Measurements from ENCODE around the gene DESI2.
A peak's percentile ranks its signal among the peaks of the same experiment; 100 is the strongest.

Gene DESI2

GRCh38 chr1:244652623-244653438 is at the start of gene DESI2:
Gene DESI2 (plus strand): TSS chr1:244653126. CDS start chr1:244653314, 188 bp downstream.
- DNase-seq, result peak; percentile 99

DNA sequence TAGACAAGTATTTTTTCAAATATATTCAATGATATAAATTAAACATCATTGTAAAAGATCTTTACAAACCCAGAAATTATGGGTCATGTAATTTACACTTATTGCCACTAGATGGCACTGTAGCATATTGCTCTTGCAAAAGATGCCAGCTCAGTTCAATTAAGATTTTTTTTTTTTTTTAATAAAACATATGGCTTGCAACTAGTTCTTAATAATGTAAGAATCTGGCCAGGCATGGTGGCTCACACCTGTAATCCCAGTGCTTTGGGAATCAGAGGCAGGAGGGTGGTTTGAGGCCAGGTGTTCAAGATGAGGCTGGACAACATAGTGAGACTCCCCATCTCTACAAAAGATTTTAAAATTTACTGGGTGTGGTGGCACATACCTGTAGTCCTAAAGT is 49.4 kb upstream of the DESI2 start:
- peak; percentile 26 for DNase-seq

GRCh38 chr1:244605835-244606370 is 47.0 kb upstream of the DESI2 start:
- no peak for DNase-seq

- no peak for DNase-seq
These were observed 38.7 kb upstream of the DESI2 start for GRCh38 chr1:244614113-244614836.

DNA sequence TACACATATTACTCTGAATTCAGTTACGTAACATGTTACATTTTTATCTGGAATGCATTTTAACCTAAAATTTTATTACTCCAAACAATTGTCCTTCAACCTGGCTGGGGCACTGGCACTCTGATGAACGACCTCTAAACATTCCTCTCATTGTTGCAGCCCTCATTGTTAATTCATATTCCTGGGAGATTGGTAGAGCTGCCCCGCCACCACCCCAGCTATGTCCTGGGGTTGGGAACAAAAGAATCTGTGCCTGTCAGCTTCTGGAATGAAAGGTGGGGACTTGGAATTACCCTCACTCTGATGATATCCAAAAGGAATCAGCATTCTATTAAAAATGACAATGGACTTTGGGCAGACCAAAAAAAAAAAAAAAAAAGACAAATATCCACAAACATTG is 38.0 kb upstream of the DESI2 start:
- DNase-seq, result no peak

DNA sequence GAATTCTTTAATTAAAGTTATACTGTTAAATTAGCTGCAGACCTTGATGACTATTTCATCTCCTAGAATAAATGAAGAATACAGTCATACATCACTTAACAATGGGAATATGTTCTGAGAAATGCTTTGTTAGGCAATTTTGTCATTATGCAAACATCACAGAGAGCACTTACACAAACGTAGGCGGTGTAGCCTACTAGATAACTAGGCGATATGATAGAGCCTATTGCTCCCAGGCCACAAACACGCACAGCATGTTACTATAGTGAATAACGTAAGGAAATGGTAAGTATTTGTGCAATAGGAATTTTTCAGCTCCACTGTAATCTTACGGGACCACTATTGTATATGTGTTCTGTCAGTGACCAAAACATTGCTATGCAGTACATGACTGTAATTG is 37.6 kb upstream of the DESI2 start:
- DNase-seq, result no peak

DNA sequence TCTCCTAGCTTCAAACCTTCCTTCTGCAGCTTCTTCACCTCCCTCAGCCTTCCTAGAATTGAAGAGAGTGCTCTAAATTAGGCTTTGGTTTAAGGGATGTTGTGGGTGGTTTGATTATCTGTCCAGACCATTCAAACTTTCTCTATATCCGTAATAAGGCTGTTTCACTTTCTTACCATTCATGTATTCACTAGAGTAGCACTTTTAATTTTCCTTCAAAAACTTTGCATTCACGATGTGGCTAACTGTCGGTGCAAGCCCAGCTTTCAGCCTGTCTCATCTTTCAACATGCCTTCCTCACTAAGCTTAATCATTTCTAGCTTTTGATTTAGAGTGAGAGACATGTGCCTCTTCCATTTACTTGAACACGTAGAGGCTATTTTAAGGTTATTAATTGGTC is 26.2 kb upstream of the DESI2 start:
- no peak for DNase-seq

GRCh38 chr1:244628789-244629188 is 24.1 kb upstream of the DESI2 start:
- DNase-seq, result no peak

DNA sequence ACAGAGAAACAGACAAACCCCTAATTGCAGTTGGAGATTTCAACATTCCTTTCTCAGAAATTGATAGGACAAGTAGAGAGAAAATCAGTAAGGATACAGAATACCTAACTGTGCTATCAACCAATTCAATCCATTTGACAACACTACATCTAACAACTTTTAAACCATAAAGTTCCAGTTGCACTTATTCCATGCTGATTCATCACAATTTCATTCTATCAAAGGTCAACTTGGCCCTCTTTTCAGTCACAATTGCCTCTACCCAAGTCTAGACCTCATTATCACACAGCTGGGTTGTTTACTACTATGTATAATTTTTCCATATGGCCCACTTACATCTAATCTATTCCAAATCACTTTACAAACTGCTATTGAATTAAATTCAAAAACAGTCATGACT is 19.8 kb upstream of the DESI2 start:
- no peak for DNase-seq

- no peak for DNase-seq
These were observed 18.4 kb upstream of the DESI2 start for GRCh38 chr1:244634546-244634945.

GRCh38 chr1:244636488-244637259 is 16.3 kb upstream of the DESI2 start:
- DNase-seq, result no peak

DNA sequence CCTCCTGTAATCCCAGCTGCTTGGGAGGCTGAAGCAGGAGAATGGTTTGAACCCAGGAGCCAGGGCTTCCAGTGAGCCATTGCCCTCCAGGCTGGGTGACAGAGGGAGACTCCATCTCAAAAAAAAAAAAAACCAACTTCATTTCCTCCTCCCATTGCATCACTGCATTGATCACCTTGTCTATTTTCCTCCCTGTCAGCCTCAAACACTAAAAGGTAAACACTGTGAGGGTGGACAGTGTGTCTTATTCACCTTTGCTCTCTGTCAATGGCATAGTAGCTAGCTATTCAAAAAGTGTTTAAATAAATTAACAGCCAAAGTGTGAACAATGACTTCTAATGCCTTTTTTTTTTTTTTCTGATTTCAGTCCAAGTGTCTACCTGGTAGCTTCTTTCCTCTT is 13.4 kb upstream of the DESI2 start:
- no peak for DNase-seq

GRCh38 chr1:244640917-244641316 is 12.0 kb upstream of the DESI2 start:
- DNase-seq, result no peak

DNA sequence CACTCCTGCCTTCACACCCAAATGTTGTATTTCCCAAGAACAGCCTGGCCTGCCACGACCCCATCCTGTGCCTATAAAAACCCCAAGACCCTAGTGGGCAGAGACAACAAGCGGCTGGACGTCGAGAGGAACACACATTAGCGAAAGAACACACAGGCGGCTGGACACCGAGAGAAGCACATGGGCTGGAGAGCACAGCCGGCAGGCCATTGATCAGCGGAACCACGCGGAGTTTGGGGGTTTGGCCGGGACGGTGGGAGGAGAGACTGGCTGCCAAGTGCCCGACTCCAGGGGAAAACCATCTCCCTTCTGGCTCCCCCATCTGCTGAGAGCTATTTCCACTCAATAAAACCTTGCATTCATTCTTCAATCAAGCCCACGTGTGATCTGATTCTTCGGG is 10.4 kb upstream of the DESI2 start:
- no peak for DNase-seq

DNA sequence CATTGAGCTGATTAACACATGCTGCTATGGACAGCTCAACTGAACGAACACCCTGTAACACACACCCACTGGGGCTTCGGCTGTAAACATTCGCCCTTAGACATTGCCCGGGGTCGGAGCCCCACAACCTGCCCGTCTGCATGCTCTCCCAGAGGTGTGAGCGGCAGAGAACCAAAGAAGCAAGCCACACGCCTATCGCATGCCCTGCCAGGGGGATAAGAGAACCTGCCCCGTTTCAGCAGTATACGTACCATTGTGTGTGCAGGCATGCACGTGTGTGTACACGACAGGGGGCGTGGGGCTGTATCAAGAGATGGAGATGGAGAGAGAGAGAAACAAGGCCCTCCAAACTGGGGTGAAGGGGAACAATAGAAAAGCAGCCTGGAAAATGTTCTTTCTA is 9.9 kb upstream of the DESI2 start:
- no peak for DNase-seq

DNA sequence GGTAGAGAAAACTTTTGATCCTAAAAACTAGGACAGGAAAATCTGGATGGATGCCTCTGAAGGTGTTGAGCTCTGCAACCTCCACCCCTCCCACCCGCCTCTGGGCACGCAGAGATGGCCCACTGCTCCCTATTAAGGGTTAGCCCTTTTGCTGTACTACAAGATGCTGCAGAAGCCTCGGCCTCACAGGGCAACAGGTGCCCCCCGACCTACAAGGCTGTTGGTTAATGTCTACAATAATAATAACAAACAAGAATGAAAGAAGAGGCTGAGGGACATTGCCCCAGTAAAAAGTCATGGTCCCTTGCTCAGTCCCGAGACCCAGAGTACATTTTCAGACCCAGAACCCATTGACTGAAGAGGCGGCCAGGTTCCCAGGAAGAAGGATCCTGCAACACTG is 7.5 kb upstream of the DESI2 start:
- DNase-seq, result no peak

- DNase-seq, result no peak
These were observed 7.0 kb upstream of the DESI2 start for GRCh38 chr1:244645890-244646289.

- DNase-seq, result no peak
These were observed 5.1 kb upstream of the DESI2 start for GRCh38 chr1:244647819-244648218.

- DNase-seq, result no peak
These were observed 837 bp upstream of the DESI2 start for GRCh38 chr1:244651956-244652622.

- no peak for DNase-seq
These were observed 647 bp downstream of the DESI2 start for GRCh38 chr1:244653439-244654107.

DNA sequence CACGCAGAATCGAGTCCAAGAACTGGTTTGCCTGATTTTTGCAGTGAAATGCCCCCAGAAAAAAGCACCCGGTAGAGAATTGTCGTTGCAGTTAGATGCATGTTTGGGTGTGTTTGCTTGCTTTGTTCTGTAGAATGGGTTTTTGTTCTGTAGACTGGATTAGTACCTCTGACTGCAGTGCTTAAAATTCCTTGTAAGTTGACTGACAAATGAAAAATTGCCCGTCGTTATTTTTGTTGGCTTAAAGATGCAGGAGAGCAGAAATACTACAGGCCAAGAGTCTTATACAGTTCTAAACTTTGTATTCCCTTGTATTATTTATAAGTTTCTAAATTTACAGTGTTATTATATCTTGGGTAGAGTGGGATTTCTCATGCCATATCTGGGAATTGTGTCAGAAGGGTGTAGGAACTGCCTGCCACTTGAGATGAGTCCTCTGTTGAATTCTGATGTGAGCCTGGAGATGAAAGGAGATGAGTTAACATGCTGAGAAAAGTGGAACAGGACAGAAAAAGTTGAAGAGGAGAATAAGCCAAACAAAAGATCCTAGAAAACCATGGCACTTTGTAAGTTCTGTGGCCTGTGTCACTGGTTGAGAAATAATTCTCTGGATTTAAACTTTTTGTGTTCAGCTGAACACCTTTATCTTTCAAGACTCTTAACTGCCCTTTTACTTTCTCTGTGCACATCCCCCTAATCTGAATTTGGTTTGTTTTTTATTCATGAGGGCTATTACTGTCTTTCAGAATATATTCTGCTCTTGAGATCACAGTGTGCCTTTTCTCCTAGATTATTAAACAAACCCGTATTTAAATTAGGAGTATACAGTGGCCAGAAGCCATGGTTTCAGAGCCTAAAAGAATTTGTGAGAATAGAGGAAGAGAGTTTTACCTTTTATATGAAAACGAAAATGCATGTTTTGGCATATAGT is 1.4 kb downstream of the DESI2 start:
- DNase-seq, result no peak

Data from NCI-H774 (cell line).